Hepatocyte (in vitro differentiated cells): ENCODE measurements around the gene DCDC2. TPM values are rescaled to one million over a fixed set of nuclear protein-coding genes. Genes with fewer than 3 reads are reported as not detected.

ENCODE experiments used
- DNase-seq: peaks from one replicate; pipeline ENCODE4 v3.0.0-alpha.2; 2016; ENCODE audit warnings: low spot score
- H2AFZ ChIP-seq: fragments of 200-600 bp; sonication (generic); 2 replicates; pipeline ENCODE4 v1.6.0; 2016; ENCODE audit warnings: antibody characterized with exemption, mild to moderate bottlenecking
- H3K27ac ChIP-seq: fragments of 200-600 bp; sonication (generic); 2 replicates; pipeline ENCODE4 v1.5.1; 2016; ENCODE audit warnings: mild to moderate bottlenecking
- H3K27me3 ChIP-seq: fragments of 200-600 bp; sonication (generic); 2 replicates; pipeline ENCODE4 v1.6.1; 2016
- H3K36me3 ChIP-seq: fragments of 200-600 bp; sonication (generic); replicated peaks from 2 replicates; pipeline ENCODE4 v1.5.1; 2016; ENCODE audit warnings: low read depth; ENCODE audit not compliant: insufficient read depth
- H3K4me1 ChIP-seq: fragments of 200-600 bp; sonication (generic); 2 replicates; pipeline ENCODE4 v1.5.1; 2016; ENCODE audit warnings: mild to moderate bottlenecking, moderate library complexity; ENCODE audit not compliant: insufficient read depth
- H3K4me2 ChIP-seq: fragments of 200-600 bp; sonication (generic); 2 replicates; pipeline ENCODE4 v1.6.0; 2016
- H3K4me3 ChIP-seq: fragments of 200-600 bp; sonication (generic); 2 replicates; pipeline ENCODE4 v1.5.1; 2016; ENCODE audit warnings: mild to moderate bottlenecking
- H3K79me2 ChIP-seq: fragments of 200-600 bp; sonication (generic); 2 replicates; pipeline ENCODE4 v1.6.0; 2017; ENCODE audit warnings: mild to moderate bottlenecking
- H3K9me2 ChIP-seq: fragments of 200-600 bp; sonication (generic); replicated peaks from 2 replicates; pipeline ENCODE4 v1.6.0; 2017; ENCODE audit warnings: mild to moderate bottlenecking; ENCODE audit not compliant: insufficient read depth
- H3K9me3 ChIP-seq: fragments of 200-600 bp; sonication (generic); 2 replicates; pipeline ENCODE4 v1.5.1; 2016; ENCODE audit warnings: low read depth, mild to moderate bottlenecking
- H4K20me1 ChIP-seq: fragments of 200-600 bp; sonication (generic); 2 replicates; pipeline ENCODE4 v1.6.0; 2016; ENCODE audit warnings: mild to moderate bottlenecking; ENCODE audit not compliant: insufficient read depth, poor library complexity, severe bottlenecking
- CTCF ChIP-seq: fragments of 200-600 bp; sonication (generic); IDR thresholded peaks from 2 replicates; pipeline ENCODE4 v1.5.1; 2016; ENCODE audit warnings: antibody characterized with exemption, mild to moderate bottlenecking; ENCODE audit not compliant: poor library complexity
- EZH2 ChIP-seq: fragments of 200-600 bp; sonication (generic); IDR thresholded peaks from 2 replicates; pipeline ENCODE4 v1.6.1; 2016; ENCODE audit warnings: antibody characterized with exemption, mild to moderate bottlenecking, borderline replicate concordance
- EZH2phosphoT487 ChIP-seq: fragments of 200-600 bp; sonication (generic); IDR thresholded peaks from one replicate; pipeline ENCODE4 v1.6.1; 2018; ENCODE audit warnings: antibody characterized with exemption, mild to moderate bottlenecking, low read depth, moderate library complexity; ENCODE audit not compliant: unreplicated experiment, severe bottlenecking
- WGBS: methylation state at CpG from one replicate; pipeline ENCODE4 v1.1.6; 2016; ENCODE audit warnings: low lambda C conversion rate; ENCODE audit errors: missing lambda C conversion rate; 5-methylcytosine and 5-hydroxymethylcytosine counted together
- polyA plus RNA-seq: library from polyadenylated mRNA; unstranded; fragments of >200 nt; fragmentation: Nextera tagmentation; extraction: Ambion mirVana; gene quantifications from 2 replicates; pipeline ENCODE4 v1.2.1, GENCODE V29; 2016
- total RNA-seq: library from RNA; depleted of rRNA; stranded (reverse); fragments of >200 nt; gene quantifications from 2 replicates; pipeline ENCODE4 v1.2.3, GENCODE V29; 2014

Gene DCDC2
- total and polyA plus RNA-seq, 2 experiments from 2014 or later: 2.7 to 4.7 TPM

GRCh38 chr6:24332317-24332716 is 25.5 kb downstream of the DCDC2 start:
- H3K9me3 ChIP-seq: no peaks in the 10 kb centered on the region
- H3K4me3 ChIP-seq: no peak overlapping the region
- H3K36me3 ChIP-seq: no peaks in the 10 kb centered on the region
- H3K4me1 ChIP-seq: peaks cover 4% of the 10 kb centered on the region
- H3K27me3 ChIP-seq: no peaks in the 10 kb centered on the region
- H4K20me1 ChIP-seq: no peaks in the 10 kb centered on the region
- H3K27ac ChIP-seq: no peak overlapping the region
- H2AFZ ChIP-seq: no peak overlapping the region
- TF ChIP-seq EZH2phosphoT487 (no peak), EZH2 (no peak), CTCF (no peak)
- H3K9me2 ChIP-seq: no peaks in the 10 kb centered on the region
- peak; percentile 15 for DNase-seq
- H3K79me2 ChIP-seq: no peaks in the 10 kb centered on the region
- H3K4me2 ChIP-seq: no peak overlapping the region
- WGBS: 35% methylated on average over 2 of the region's 2 CpGs

GRCh38 chr6:24330137-24330732 is 27.6 kb downstream of the DCDC2 start:
- H3K27me3 ChIP-seq: no peaks in the 10 kb centered on the region
- DNase-seq: peak; percentile 14
- peaks cover 4% of the 10 kb centered on the region for H3K4me1 ChIP-seq
- no peak overlapping the region for H3K4me3 ChIP-seq
- peak overlapping the region; percentile 5 for H3K4me2 ChIP-seq
- peak overlapping the region; percentile 27 for H2AFZ ChIP-seq
- no peaks in the 10 kb centered on the region for H3K36me3 ChIP-seq
- no peaks in the 10 kb centered on the region for H3K9me3 ChIP-seq
- WGBS: 24% methylated on average over 4 of the region's 4 CpGs
- TF ChIP-seq CTCF (no peak), EZH2 (no peak), EZH2phosphoT487 (no peak)
- H3K9me2 ChIP-seq: no peaks in the 10 kb centered on the region
- no peaks in the 10 kb centered on the region for H3K79me2 ChIP-seq
- peak overlapping the region; percentile 5 for H3K27ac ChIP-seq
- no peaks in the 10 kb centered on the region for H4K20me1 ChIP-seq

GRCh38 chr6:24329451-24329850 is 28.4 kb downstream of the DCDC2 start:
- Histone ChIP-seq H3K79me2 (no peaks in the 10 kb centered on the region), H3K4me2 (no peak overlapping the region), H3K27ac (no peak overlapping the region), H3K9me3 (no peaks in the 10 kb centered on the region), H4K20me1 (no peaks in the 10 kb centered on the region), H3K36me3 (no peaks in the 10 kb centered on the region), H3K4me1 (peaks cover 4% of the 10 kb centered on the region), H3K4me3 (no peak overlapping the region), H2AFZ (no peak overlapping the region), H3K27me3 (no peaks in the 10 kb centered on the region), H3K9me2 (no peaks in the 10 kb centered on the region)
- no peak for DNase-seq
- TF ChIP-seq CTCF: no peak
- TF ChIP-seq EZH2: no peak
- TF ChIP-seq EZH2phosphoT487: no peak
- WGBS: 96% methylated on average over 2 of the region's 2 CpGs

GRCh38 chr6:24329022-24329421 is 28.8 kb downstream of the DCDC2 start:
- no peaks in the 10 kb centered on the region for H3K27me3 ChIP-seq
- H3K9me3 ChIP-seq: no peaks in the 10 kb centered on the region
- H4K20me1 ChIP-seq: no peaks in the 10 kb centered on the region
- no peak overlapping the region for H2AFZ ChIP-seq
- no peak for TF ChIP-seq CTCF
- TF ChIP-seq EZH2phosphoT487: no peak
- no peak for TF ChIP-seq EZH2
- H3K4me3 ChIP-seq: no peak overlapping the region
- H3K27ac ChIP-seq: no peak overlapping the region
- no peaks in the 10 kb centered on the region for H3K9me2 ChIP-seq
- H3K79me2 ChIP-seq: no peaks in the 10 kb centered on the region
- peaks cover 8% of the 10 kb centered on the region for H3K4me1 ChIP-seq
- DNase-seq: no peak
- H3K36me3 ChIP-seq: no peaks in the 10 kb centered on the region
- no peak overlapping the region for H3K4me2 ChIP-seq
- WGBS: 80% methylated on average over 4 of the region's 4 CpGs
